Uterus (tissue), 4 donors: ENCODE data around the gene ARHGAP8. TPM values are rescaled to one million over a fixed set of nuclear protein-coding genes. Genes with fewer than 3 reads are reported as not detected.
"Not testable (repeated sequence)": the region's sequence is repeated elsewhere in the genome, so short reads cannot be mapped to it uniquely, and the experiment has no call there.

Experiments
- DNase-seq, 2 donors: peaks; one replicate each; pipeline ENCODE4 v3.0.0-alpha.2; 2019 to 2020
- H3K27ac ChIP-seq, 2 donors: fragments of 200-600 bp; sonication (generic); 1 replicate in 1 of 2; 2 replicates in 1 of 2; pipeline ENCODE4 v1.5.1; 2016 to 2018
- H3K27me3 ChIP-seq, 2 donors: fragments of 200-600 bp; sonication (generic); one replicate each; pipeline ENCODE4 v1.5.1; 2018 to 2019; ENCODE audit warnings: control low read depth in 1 of 2
- H3K36me3 ChIP-seq, 2 donors: fragments of 200-600 bp; sonication (generic); one replicate each; pipeline ENCODE4 v1.5.1; 2019; ENCODE audit warnings: control low read depth in 1 of 2
- H3K4me1 ChIP-seq, 2 donors: fragments of 200-600 bp; sonication (generic); one replicate each; pipeline ENCODE4 v1.5.1; 2018 to 2019; ENCODE audit warnings: control low read depth in 1 of 2
- H3K4me3 ChIP-seq, 2 donors: fragments of 200-600 bp; sonication (generic); 1 replicate in 1 of 2; 2 replicates in 1 of 2; pipeline ENCODE4 v1.5.1; 2018 to 2019; ENCODE audit warnings: mild to moderate bottlenecking in 1 of 2
- H3K9me3 ChIP-seq, 2 donors: fragments of 200-600 bp; sonication (generic); one replicate each; pipeline ENCODE4 v1.5.1; 2019; ENCODE audit warnings: control low read depth in 1 of 2
- CTCF ChIP-seq, 4 experiments: fragments of 200-600 bp in 2 of 4; fragments of 450-650 bp in 2 of 4; sonication (generic) in 2 of 4; IDR thresholded peaks; one replicate each; pipeline ENCODE4 v1.5.1; 2016 to 2019; ENCODE audit warnings: antibody characterized with exemption in 4 of 4, mild to moderate bottlenecking in 2 of 4, moderate library complexity in 1 of 4
- POLR2A ChIP-seq, 2 donors: fragments of 450-650 bp; IDR thresholded peaks; one replicate each; pipeline ENCODE4 v1.6.1; 2016; ENCODE audit warnings: antibody characterized with exemption in 2 of 2, mild to moderate bottlenecking in 1 of 2, moderate library complexity in 1 of 2
- intact Hi-C: fragments of 100-400 bp; cut with DNase I; formaldehyde crosslinking; loops from one replicate; pipeline ENCODE4 v1.15.1; 2023; ENCODE audit warnings: low total_unique reads
- total RNA-seq, 4 donors: library from RNA; depleted of rRNA in 3 of 4; stranded (reverse); fragments of >200 nt in 3 of 4; gene quantifications; one replicate each; pipeline versions ENCODE4 v1.1.0 to v1.2.4, GENCODE V29; 2014 to 2023
- donor health status: DM: yes; HTN: yes; CAD: no.

The ARHGAP8 gene
- total RNA-seq, 4 donors from 2014 or later, result 1.8 to 4.4 TPM; not detected in 2

- Histone ChIP-seq H3K27ac (no peak overlapping the region), H3K4me3 (no peak overlapping the region), H3K4me1 (no peaks in the 10 kb centered on the region), H3K27me3 (no peaks in the 10 kb centered on the region), H3K9me3 (no peaks in the 10 kb centered on the region), H3K36me3 (no peaks in the 10 kb centered on the region)
- no peak for TF ChIP-seq POLR2A (IDR thresholded peaks at IDR 0.05)
- no peak for TF ChIP-seq CTCF (IDR thresholded peaks at IDR 0.05)
- intact Hi-C loops, result no loop called here
- DNase-seq, result no peak
Measured at GRCh38 chr22:44894782-44895181, 142.4 kb downstream of the ARHGAP8 start.

- no peak overlapping the region for H3K4me3 ChIP-seq
- H3K27ac ChIP-seq, result no peak overlapping the region
- TF ChIP-seq CTCF (IDR thresholded peaks at IDR 0.05) (no peak), POLR2A (IDR thresholded peaks at IDR 0.05) (no peak)
- intact Hi-C loops, result no loop called here
- no peaks in the 10 kb centered on the region for H3K27me3 ChIP-seq
- H3K4me1 ChIP-seq, result no peaks in the 10 kb centered on the region
- H3K9me3 ChIP-seq, result no peaks in the 10 kb centered on the region
- no peak for DNase-seq
- H3K36me3 ChIP-seq, result no peaks in the 10 kb centered on the region
Measured at GRCh38 chr22:44895296-44896055, 143.1 kb downstream of the ARHGAP8 start.

- TF ChIP-seq CTCF (IDR thresholded peaks at IDR 0.05) (no peak), POLR2A (IDR thresholded peaks at IDR 0.05) (no peak)
- Histone ChIP-seq H3K4me3 (no peak overlapping the region), H3K9me3 (peaks cover 0 to 6% of the 10 kb centered on the region in 2 donors), H3K27ac (no peak overlapping the region), H3K4me1 (no peaks in the 10 kb centered on the region), H3K36me3 (no peaks in the 10 kb centered on the region), H3K27me3 (no peaks in the 10 kb centered on the region)
- intact Hi-C loops, result no loop called here
- DNase-seq, result no peak
Measured at GRCh38 chr22:44898236-44898635, 145.9 kb downstream of the ARHGAP8 start.

GRCh38 chr22:44901301-44901700 is 148.9 kb downstream of the ARHGAP8 start:
- intact Hi-C loops, result no loop called here
- DNase-seq, result no peak
- TF ChIP-seq POLR2A (IDR thresholded peaks at IDR 0.05) (no peak), CTCF (IDR thresholded peaks at IDR 0.05) (no peak)

GRCh38 chr22:44903164-44903563 is 150.8 kb downstream of the ARHGAP8 start:
- H3K4me1 ChIP-seq, H3K9me3 ChIP-seq, H3K36me3 ChIP-seq, H3K27ac ChIP-seq, DNase-seq, intact Hi-C loops, H3K4me3 ChIP-seq, H3K27me3 ChIP-seq: not testable (repeated sequence)

More at GRCh38 chr22:44901301-44901700, 148.9 kb downstream of the ARHGAP8 start:
- Histone ChIP-seq H3K27ac (no peak overlapping the region), H3K4me3 (no peak overlapping the region), H3K36me3 (no peaks in the 10 kb centered on the region), H3K4me1 (no peaks in the 10 kb centered on the region), H3K9me3 (peaks cover 0 to 6% of the 10 kb centered on the region in 2 donors), H3K27me3 (no peaks in the 10 kb centered on the region)

- H3K4me1 ChIP-seq, H3K36me3 ChIP-seq, H3K9me3 ChIP-seq, H3K4me3 ChIP-seq, H3K27ac ChIP-seq, intact Hi-C loops, DNase-seq, H3K27me3 ChIP-seq: not testable (repeated sequence)
Measured at GRCh38 chr22:44904492-44905152, 152.2 kb downstream of the ARHGAP8 start.
